HUES64 (cell line): ENCODE data around the gene ASB10.

Source experiments
- H3K27ac ChIP-seq: 2 replicates; pipeline ENCODE4 v1.7.0; 2013; ENCODE audit warnings: low read depth, low read length, inconsistent platforms
- H3K27me3 ChIP-seq: 2 replicates; pipeline ENCODE4 v1.6.1; 2013; ENCODE audit warnings: mild to moderate bottlenecking, low read length; ENCODE audit not compliant: insufficient read depth
- H3K36me3 ChIP-seq: 2 replicates; pipeline ENCODE4 v1.6.1; 2013; ENCODE audit warnings: mild to moderate bottlenecking, low read length; ENCODE audit not compliant: insufficient read depth
- H3K4me1 ChIP-seq: 2 replicates; pipeline ENCODE4 v1.6.1; 2013; ENCODE audit warnings: mild to moderate bottlenecking, low read length, moderate library complexity; ENCODE audit not compliant: insufficient read depth
- H3K4me3 ChIP-seq: 2 replicates; pipeline ENCODE4 v1.5.1; 2013; ENCODE audit warnings: mild to moderate bottlenecking, low read length, moderate library complexity
- H3K9ac ChIP-seq: 2 replicates; pipeline ENCODE4 v1.6.1; 2013; ENCODE audit warnings: mild to moderate bottlenecking, low read depth, low read length
- H3K9me3 ChIP-seq: 2 replicates; pipeline ENCODE4 v1.6.1; 2013; ENCODE audit warnings: low read depth, low read length; ENCODE audit not compliant: insufficient read depth
- WGBS: fragments of 150-250, 120-280 bp; methylation state at CpG from one replicate; pipeline ENCODE4 v1.1.7; 2013; ENCODE audit warnings: missing lambda C conversion rate; 5-methylcytosine and 5-hydroxymethylcytosine counted together

The ASB10 gene

GRCh38 chr7:151150388-151150787 lies 36.7 kb downstream of the ASB10 start:
- Histone ChIP-seq H3K9ac (no peak overlapping the region), H3K9me3 (no peaks in the 10 kb centered on the region), H3K27me3 (peaks cover 15% of the 10 kb centered on the region), H3K27ac (no peak overlapping the region), H3K36me3 (no peaks in the 10 kb centered on the region), H3K4me3 (no peak overlapping the region), H3K4me1 (no peaks in the 10 kb centered on the region)
- 91% methylated on average over 3 of the region's 3 CpGs for WGBS

GRCh38 chr7:151148319-151149259 lies 38.5 kb downstream of the ASB10 start:
- peaks cover 8% of the 10 kb centered on the region for H3K36me3 ChIP-seq
- H3K27me3 ChIP-seq: peaks cover 15% of the 10 kb centered on the region
- no peak overlapping the region for H3K4me3 ChIP-seq
- H3K9me3 ChIP-seq: no peaks in the 10 kb centered on the region
- 87% methylated on average over 22 of the region's 22 CpGs for WGBS
- no peak overlapping the region for H3K27ac ChIP-seq
- no peak overlapping the region for H3K9ac ChIP-seq
- H3K4me1 ChIP-seq: no peaks in the 10 kb centered on the region

GRCh38 chr7:151146761-151147160 lies 40.3 kb downstream of the ASB10 start:
- Histone ChIP-seq H3K4me3 (no peak overlapping the region), H3K36me3 (peaks cover 11% of the 10 kb centered on the region), H3K9ac (no peak overlapping the region), H3K4me1 (no peaks in the 10 kb centered on the region), H3K9me3 (no peaks in the 10 kb centered on the region), H3K27ac (no peak overlapping the region), H3K27me3 (peaks cover 12% of the 10 kb centered on the region)
- WGBS: 91% methylated on average over 3 of the region's 3 CpGs

GRCh38 chr7:151144387-151144786 lies 42.7 kb downstream of the ASB10 start:
- Histone ChIP-seq H3K4me1 (no peaks in the 10 kb centered on the region), H3K36me3 (peaks cover 14% of the 10 kb centered on the region), H3K4me3 (no peak overlapping the region), H3K9me3 (no peaks in the 10 kb centered on the region), H3K27me3 (peaks cover 3% of the 10 kb centered on the region; the same call in 1 of the 2 replicates), H3K27ac (no peak overlapping the region), H3K9ac (no peak overlapping the region)
- WGBS: 92% methylated on average over 7 of the region's 7 CpGs

- H3K4me3 ChIP-seq: no peak overlapping the region
- H3K9me3 ChIP-seq: no peaks in the 10 kb centered on the region
- H3K36me3 ChIP-seq: peaks cover 14% of the 10 kb centered on the region
- H3K9ac ChIP-seq: no peak overlapping the region
- H3K27me3 ChIP-seq: peaks cover 12% of the 10 kb centered on the region; the same call in 1 of the 2 replicates
- peaks cover 7% of the 10 kb centered on the region for H3K4me1 ChIP-seq
- WGBS: 94% methylated on average over 25 of the region's 25 CpGs
- no peak overlapping the region for H3K27ac ChIP-seq
Observed at GRCh38 chr7:151143261-151144015, 43.6 kb downstream of the ASB10 start.

GRCh38 chr7:151142686-151143040 lies 44.4 kb downstream of the ASB10 start:
- Histone ChIP-seq H3K4me1 (peaks cover 14% of the 10 kb centered on the region), H3K4me3 (no peak overlapping the region), H3K27me3 (peaks cover 13% of the 10 kb centered on the region; the same call in 1 of the 2 replicates), H3K9me3 (no peaks in the 10 kb centered on the region), H3K27ac (no peak overlapping the region), H3K36me3 (peaks cover 14% of the 10 kb centered on the region), H3K9ac (no peak overlapping the region)
- WGBS: 79% methylated on average over 10 of the region's 10 CpGs

GRCh38 chr7:151141855-151142685 lies 45.0 kb downstream of the ASB10 start:
- H3K27ac ChIP-seq: no peak overlapping the region
- H3K4me3 ChIP-seq: no peak overlapping the region
- peaks cover 14% of the 10 kb centered on the region for H3K36me3 ChIP-seq
- H3K9ac ChIP-seq: no peak overlapping the region
- H3K9me3 ChIP-seq: no peaks in the 10 kb centered on the region
- peaks cover 20% of the 10 kb centered on the region for H3K4me1 ChIP-seq
- H3K27me3 ChIP-seq: peaks cover 13% of the 10 kb centered on the region; the same call in 1 of the 2 replicates
- 92% methylated on average over 31 of the region's 31 CpGs for WGBS

GRCh38 chr7:151141311-151141854 lies 45.7 kb downstream of the ASB10 start:
- no peak overlapping the region for H3K27ac ChIP-seq
- H3K9me3 ChIP-seq: no peaks in the 10 kb centered on the region
- WGBS: 83% methylated on average over 9 of the region's 9 CpGs
- peaks cover 13% of the 10 kb centered on the region; the same call in 1 of the 2 replicates for H3K27me3 ChIP-seq
- H3K36me3 ChIP-seq: peaks cover 15% of the 10 kb centered on the region
- H3K9ac ChIP-seq: no peak overlapping the region
- H3K4me3 ChIP-seq: no peak overlapping the region
- peaks cover 23% of the 10 kb centered on the region for H3K4me1 ChIP-seq

- Histone ChIP-seq H3K27me3 (peaks cover 13% of the 10 kb centered on the region; the same call in 1 of the 2 replicates), H3K9me3 (no peaks in the 10 kb centered on the region), H3K9ac (no peak overlapping the region), H3K4me1 (peaks cover 23% of the 10 kb centered on the region), H3K27ac (no peak overlapping the region), H3K36me3 (peaks cover 21% of the 10 kb centered on the region), H3K4me3 (no peak overlapping the region)
- 94% methylated on average over 7 of the region's 7 CpGs for WGBS
Observed at GRCh38 chr7:151140826-151141225, 46.2 kb downstream of the ASB10 start.

- H3K9ac ChIP-seq: no peak overlapping the region
- peaks cover 23% of the 10 kb centered on the region for H3K4me1 ChIP-seq
- peaks cover 13% of the 10 kb centered on the region; the same call in 1 of the 2 replicates for H3K27me3 ChIP-seq
- WGBS: 90% methylated on average over 9 of the region's 9 CpGs
- no peak overlapping the region for H3K4me3 ChIP-seq
- H3K36me3 ChIP-seq: peaks cover 30% of the 10 kb centered on the region
- no peaks in the 10 kb centered on the region for H3K9me3 ChIP-seq
- no peak overlapping the region for H3K27ac ChIP-seq
Observed at GRCh38 chr7:151139791-151140190, 47.3 kb downstream of the ASB10 start.
